ENCODE measurements around the gene NKAIN1. TPM values are rescaled to one million over a fixed set of nuclear protein-coding genes. Genes with fewer than 3 reads are reported as not detected.

Gene NKAIN1
- total and polyA plus RNA-seq, 12 donors = 2.9 to 195 (median 10.5) TPM

DNA sequence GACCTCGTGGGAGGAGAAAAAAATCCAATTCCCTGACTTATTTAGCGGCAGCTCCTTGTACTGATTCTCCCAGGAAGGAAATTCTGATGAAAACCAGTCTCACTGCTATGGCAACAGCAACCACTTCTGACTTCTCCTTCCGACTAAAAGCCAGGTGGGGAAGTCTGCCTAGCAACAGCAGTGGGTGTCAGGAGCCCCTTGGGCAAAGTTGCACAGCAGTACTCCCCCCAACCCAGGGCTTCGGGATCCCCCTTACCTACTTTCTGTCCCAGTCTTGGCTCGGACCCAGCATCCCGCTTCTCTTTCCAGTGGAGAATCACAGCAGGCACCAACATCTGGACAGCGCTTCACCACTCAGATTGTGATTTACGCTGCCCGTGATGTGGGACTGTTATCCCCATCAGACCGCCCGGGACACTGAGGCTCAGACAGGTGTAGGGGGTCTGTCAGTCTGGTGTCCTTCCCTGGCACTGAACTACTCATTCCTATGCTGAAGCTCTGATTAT is 24.6 kb downstream of the NKAIN1 start:
- 65 to 85% (median 70%) methylated on average over 9 to 11 of the region's 11 CpGs for WGBS, 4 donors
- H3K27ac ChIP-seq = peak overlapping the region in 1 of 5 donors; percentile 63
- intact Hi-C loops (cut with DNase I) = no loop called here
- H3K4me1 ChIP-seq (replicated peaks in 1 of 2) = peaks cover 0 to 13% of the 10 kb centered on the region in 2 donors
- TF ChIP-seq, protein P1, sequence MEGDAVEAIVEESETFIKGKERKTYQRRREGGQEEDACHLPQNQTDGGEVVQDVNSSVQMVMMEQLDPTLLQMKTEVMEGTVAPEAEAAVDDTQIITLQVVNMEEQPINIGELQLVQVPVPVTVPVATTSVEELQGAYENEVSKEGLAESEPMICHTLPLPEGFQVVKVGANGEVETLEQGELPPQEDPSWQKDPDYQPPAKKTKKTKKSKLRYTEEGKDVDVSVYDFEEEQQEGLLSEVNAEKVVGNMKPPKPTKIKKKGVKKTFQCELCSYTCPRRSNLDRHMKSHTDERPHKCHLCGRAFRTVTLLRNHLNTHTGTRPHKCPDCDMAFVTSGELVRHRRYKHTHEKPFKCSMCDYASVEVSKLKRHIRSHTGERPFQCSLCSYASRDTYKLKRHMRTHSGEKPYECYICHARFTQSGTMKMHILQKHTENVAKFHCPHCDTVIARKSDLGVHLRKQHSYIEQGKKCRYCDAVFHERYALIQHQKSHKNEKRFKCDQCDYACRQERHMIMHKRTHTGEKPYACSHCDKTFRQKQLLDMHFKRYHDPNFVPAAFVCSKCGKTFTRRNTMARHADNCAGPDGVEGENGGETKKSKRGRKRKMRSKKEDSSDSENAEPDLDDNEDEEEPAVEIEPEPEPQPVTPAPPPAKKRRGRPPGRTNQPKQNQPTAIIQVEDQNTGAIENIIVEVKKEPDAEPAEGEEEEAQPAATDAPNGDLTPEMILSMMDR (IDR thresholded peaks at IDR 0.05) = no peak
- no peak for TF ChIP-seq POLR2A (IDR thresholded peaks at IDR 0.05)
- peak in 1 of 7 donors; percentile 62 for DNase-seq
- H3K9me3 ChIP-seq (replicated peaks in 1 of 3) = no peaks in the 10 kb centered on the region
- H3K27me3 ChIP-seq = no peaks in the 10 kb centered on the region
- H3K4me3 ChIP-seq = no peak overlapping the region
- H3K36me3 ChIP-seq (replicated peaks in 1 of 2) = no peaks in the 10 kb centered on the region

DNA sequence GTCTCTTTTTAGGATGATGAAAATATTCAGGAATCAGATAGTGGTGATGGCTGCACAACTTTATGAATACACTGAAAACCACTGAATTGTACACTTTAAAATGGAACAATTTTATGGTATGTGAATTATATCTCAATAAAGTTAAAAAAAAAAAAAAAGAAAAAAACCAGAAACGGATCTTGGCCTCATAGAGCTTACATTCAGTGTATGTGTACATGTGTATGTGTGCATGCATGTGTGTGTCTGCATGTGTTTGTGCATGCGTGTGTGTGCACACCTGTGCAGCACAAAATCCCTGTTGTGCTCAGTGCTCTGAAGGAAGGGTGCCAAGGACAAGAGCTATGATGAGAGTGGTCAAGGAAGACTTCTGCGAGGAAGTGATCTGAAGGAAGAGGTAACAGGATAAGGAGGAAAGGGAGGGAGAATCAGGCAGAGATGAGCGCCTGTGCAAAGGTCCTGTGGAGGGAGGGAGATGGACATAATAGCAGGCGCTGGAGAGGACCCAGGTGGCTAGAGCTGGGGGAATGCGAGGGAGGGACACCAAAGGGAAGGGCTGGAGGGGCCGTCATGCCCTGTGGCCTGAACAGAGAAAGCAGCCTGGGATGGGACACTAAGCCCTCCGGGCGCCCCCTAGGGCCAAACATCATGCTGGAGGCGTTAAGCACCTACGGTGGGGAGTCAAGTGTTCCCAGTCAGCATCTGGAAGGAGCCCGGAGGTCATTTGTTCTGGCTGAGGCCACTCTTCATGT is 25.2 kb downstream of the NKAIN1 start:
- whole genome bisulfite sequencing, 4 donors = 64 to 69% (median 68%) methylated on average over 11 to 12 of the region's 12 CpGs

DNA sequence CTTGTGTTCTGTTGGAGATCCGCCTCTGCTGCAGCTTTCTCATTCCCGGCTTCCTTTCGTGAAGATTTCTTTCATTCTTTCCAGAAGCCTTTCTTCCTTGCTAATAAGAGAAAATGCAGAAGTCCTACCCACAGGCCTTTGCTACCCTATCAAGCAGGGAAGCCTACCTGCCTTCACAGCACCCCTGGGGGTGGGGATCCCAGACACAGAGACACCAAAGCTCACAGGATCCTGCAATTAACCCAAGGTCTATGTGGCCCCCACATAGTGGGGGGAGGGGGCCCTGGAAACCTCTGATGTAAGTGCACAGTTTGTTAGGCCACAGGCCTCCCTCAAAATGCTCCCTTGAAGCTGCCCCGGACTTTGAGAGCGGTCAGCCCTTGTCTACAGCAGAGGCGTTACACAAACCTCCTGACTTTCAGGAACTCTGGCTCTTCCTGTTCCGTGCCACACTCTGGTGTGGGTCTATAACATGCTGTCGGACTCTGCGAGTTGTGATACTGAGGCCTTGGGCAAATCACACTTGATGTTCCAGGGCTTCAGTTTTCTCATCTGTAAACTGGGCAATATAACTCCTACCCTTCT is 31.2 kb downstream of the NKAIN1 start:
- intact Hi-C loops (cut with DNase I) = no loop called here

More for the DNA sequence above, 25.2 kb downstream of the NKAIN1 start:
- TF ChIP-seq, protein P1 (IDR thresholded peaks at IDR 0.05) = no peak
- no peak overlapping the region for H3K4me3 ChIP-seq
- DNase-seq = no peak
- no peaks in the 10 kb centered on the region for H3K9me3 ChIP-seq (replicated peaks in 1 of 3)
- intact Hi-C loops (cut with DNase I) = no loop called here
- H3K36me3 ChIP-seq (replicated peaks in 1 of 2) = no peaks in the 10 kb centered on the region
- peak overlapping the region in 1 of 5 donors; percentile 63 for H3K27ac ChIP-seq
- H3K4me1 ChIP-seq (replicated peaks in 1 of 2) = peaks cover 0 to 13% of the 10 kb centered on the region in 2 donors
- H3K27me3 ChIP-seq = no peaks in the 10 kb centered on the region

DNA sequence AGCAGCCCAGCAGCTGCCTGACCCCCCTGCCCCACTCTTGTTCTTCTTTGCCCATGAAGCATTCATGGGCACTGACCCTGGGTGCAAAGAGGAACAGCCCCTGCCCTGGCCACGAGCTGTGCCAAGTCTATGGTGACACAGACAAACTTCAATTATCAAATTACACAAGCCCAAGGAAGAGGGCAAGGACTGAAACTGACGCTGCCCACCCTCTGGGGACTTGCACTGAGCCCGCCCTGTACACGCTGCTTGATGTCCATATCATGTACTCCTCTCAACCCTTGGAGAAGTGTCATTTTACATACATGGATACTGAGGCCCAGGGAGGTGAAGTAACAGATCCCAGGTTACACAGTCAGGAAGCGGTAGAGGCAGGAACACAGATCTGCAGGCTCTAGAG is 32.1 kb downstream of the NKAIN1 start:
- H3K27me3 ChIP-seq = no peaks in the 10 kb centered on the region
- no peak overlapping the region for H3K27ac ChIP-seq
- no peaks in the 10 kb centered on the region for H3K4me1 ChIP-seq (replicated peaks in 1 of 2)
- H3K4me3 ChIP-seq = no peak overlapping the region
- no peaks in the 10 kb centered on the region for H3K36me3 ChIP-seq (replicated peaks in 1 of 2)
- no peak for DNase-seq
- intact Hi-C loops (cut with DNase I) = no loop called here
- TF ChIP-seq, protein P1 (IDR thresholded peaks at IDR 0.05) = no peak
- TF ChIP-seq POLR2A (IDR thresholded peaks at IDR 0.05) = no peak
- 78 to 91% (median 84%) methylated on average over 5 of the region's 5 CpGs for WGBS, 4 donors
- no peaks in the 10 kb centered on the region for H3K9me3 ChIP-seq (replicated peaks in 1 of 3)

More for the DNA sequence above, 31.2 kb downstream of the NKAIN1 start:
- Histone ChIP-seq H3K4me1 (replicated peaks in 1 of 2) (no peaks in the 10 kb centered on the region), H3K36me3 (replicated peaks in 1 of 2) (no peaks in the 10 kb centered on the region), H3K27me3 (no peaks in the 10 kb centered on the region), H3K27ac (no peak overlapping the region), H3K4me3 (no peak overlapping the region), H3K9me3 (replicated peaks in 1 of 3) (no peaks in the 10 kb centered on the region)
- 78 to 85% (median 81%) methylated on average over 6 to 9 of the region's 9 CpGs for WGBS, 4 donors
- no peak for TF ChIP-seq POLR2A (IDR thresholded peaks at IDR 0.05)
- TF ChIP-seq, protein P1 (IDR thresholded peaks at IDR 0.05) = no peak
- DNase-seq = no peak
